GM21737 (cell line): Measurements from ENCODE around the gene GFRA4.
A peak's percentile ranks its signal among the peaks of the same experiment; 100 is the strongest.

ENCODE experiments used
- ATAC-seq: cut with Tn5 transposase; IDR thresholded peaks from one replicate; pipeline ENCODE4 v1.9.1; 2021; ENCODE audit warnings: mild to moderate bottlenecking, moderate library complexity; ENCODE audit not compliant: unreplicated experiment

GFRA4 gene

GRCh38 chr20:3674995-3675900 lies 12.0 kb upstream of the GFRA4 start:
- no peak for ATAC-seq

- no peak for ATAC-seq
Measured at GRCh38 chr20:3674447-3674846, 11.2 kb upstream of the GFRA4 start.

- ATAC-seq: no peak
Measured at GRCh38 chr20:3673221-3674070, 10.2 kb upstream of the GFRA4 start.

DNA sequence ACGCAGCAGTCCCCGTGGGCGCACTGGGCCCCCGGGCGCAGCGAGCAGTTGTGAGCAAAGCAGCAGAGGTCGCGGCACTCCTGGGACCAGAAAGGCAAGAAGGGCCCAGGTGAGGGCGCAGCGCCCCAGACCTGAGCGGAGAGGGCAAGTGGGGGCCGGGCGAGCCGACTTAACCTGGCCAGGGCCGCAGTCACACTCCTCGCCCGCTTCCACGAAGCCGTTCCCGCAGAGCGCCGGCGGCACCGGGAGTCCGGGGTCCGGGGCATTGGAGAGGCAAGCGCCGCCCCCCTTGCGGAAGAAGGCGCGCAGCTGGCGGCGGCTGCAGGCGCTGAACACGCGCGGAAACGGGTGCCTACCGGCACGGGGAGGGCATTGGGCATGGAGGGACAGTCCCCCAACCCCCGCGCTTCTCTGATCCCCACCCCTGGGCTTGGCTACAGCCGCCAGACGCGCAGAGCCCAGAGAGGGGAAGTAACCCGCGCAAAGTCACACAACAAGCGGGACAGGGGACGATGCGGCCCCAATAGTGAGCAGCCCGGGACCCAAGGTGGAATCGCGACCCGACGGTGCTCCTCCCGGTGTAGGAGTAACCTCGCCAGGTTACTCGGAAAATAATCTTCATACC lies 9.5 kb upstream of the GFRA4 start:
- no peak for ATAC-seq

- ATAC-seq: no peak
Measured at GRCh38 chr20:3671986-3672546, 8.9 kb upstream of the GFRA4 start.

DNA sequence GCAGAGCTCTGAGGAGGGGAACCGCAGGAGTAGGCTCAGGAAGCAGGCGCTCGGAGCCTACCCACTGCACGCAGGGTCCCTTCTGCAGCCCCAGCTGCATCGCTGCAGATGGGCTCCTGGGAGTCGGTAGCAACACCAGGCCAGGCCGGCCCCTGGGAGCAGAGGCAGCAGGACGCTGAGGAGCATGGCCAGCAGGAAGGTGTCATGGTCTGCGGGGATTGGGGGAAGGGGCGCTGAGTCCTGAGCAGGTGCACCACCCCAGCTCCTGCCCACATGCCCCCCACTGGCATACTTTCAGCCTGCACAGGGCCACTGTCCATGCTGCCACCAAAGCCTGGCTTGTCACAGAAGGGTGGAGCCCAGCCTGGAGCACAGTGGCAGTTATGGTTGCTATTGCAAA lies 7.7 kb upstream of the GFRA4 start:
- ATAC-seq: no peak

- no peak for ATAC-seq
Measured at GRCh38 chr20:3670511-3670910, 7.3 kb upstream of the GFRA4 start.

GRCh38 chr20:3669710-3670367 lies 6.6 kb upstream of the GFRA4 start:
- no peak for ATAC-seq

DNA sequence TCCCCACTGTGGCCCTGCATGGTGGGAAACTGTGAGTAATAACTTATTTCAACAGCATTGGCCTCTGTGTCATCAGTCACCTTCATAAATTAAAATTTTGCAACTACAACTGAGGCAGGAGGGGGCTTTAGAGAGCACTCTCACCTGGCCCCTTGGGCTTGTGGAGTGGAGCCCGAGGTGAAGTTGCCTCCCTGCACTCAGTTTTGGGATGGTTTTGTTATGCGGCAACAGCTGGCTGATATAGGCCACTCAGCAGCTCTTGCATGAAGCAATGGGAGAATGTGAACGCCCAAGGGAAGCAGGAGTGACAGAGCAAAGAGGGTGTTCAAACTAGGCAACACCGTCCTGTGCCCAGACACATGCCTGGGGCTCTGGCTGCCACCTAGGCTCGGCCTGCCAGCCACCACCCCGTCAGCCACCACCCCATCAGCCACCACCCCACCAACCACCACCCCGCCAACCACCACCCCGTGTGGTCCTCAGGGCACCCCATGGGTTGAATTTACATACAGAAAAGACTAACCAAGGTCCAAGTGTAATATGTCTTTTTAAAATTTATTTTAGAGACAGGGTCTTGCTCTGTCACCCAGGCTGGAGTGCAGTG lies 4.3 kb upstream of the GFRA4 start:
- ATAC-seq: no peak

GRCh38 chr20:3663858-3664257 lies 659 bp upstream of the GFRA4 start:
- ATAC-seq: no peak

- ATAC-seq: no peak
Measured at GRCh38 chr20:3661814-3662665, 1.2 kb downstream of the GFRA4 start.

DNA sequence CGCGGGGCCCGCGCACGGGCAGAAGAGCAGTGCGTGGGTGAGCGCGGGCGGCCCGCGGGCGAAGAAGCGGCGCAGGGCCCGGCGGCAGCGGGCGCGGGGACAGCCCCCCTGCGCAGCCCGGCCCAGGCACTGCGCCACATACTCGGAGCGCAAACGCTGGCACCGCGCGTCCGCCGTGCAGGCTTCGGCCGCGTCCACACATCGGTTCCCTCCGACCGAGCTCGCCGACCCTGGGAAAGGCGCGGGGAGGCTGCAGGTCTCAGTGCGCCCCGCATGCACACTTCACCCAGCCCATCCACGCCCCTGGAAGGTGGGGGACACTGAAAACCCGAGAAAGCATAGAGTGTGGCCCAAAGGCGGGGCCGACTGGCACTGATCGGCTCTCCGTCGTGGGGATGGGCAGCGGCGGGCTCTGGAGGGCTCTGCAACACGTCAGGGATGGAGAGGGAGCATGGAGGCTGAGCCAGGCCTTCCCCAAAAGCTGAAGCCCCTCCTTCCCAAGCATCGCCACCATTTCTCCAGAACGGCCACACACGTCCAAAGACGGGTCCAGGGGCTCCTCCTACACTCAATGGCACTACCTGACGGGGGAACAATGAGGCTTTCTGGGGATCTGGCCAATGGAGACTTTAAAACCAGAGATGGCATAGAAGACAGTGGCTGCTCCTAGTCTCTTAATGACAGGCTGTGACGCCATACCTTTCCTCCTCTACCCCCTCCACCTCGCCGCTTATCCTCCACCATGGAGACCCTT lies 2.0 kb downstream of the GFRA4 start:
- ATAC-seq: no peak

GRCh38 chr20:3660262-3661059 lies 2.7 kb downstream of the GFRA4 start:
- no peak for ATAC-seq

- no peak for ATAC-seq
Measured at GRCh38 chr20:3659492-3660261, 3.5 kb downstream of the GFRA4 start.

DNA sequence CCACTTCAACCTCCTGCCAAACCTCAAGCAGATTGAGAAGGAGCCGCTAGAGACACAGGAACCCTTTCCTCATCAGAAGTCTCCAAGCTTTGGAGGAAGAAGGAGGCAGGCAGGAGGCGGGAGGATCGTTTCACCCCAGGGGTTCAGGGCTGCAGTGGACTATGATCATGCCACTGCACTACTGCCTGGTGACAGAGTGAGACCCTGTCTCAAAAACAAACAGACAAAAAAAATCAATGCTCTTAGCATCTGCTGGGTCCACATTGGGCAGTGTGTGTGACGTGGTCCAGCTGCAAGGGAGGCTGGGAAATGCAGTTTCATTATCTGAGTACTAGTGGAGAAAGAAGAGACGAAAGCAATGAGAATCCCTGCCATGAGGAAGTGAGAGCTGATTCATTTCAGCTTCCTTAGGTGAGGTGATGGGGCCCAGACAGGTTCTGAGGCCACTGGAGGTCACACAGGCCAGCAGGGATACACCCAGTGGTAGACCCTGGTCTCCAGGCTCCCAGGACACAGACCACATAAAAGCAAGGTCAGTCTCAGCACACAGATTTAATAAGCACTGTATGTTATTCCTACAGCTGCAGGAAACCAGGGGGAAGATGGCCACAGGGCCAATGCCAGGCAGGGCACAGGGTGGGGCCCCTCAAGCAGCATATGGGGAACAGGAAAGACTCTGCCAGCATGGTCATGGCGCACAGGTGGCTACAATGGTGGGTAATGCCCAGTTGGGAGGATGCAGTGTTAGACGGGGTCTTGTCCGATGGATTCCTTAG lies 4.3 kb downstream of the GFRA4 start:
- peak; percentile 73 for ATAC-seq

GRCh38 chr20:3658019-3658715 lies 5.0 kb downstream of the GFRA4 start:
- ATAC-seq: no peak
